ENCODE results near the gene HIVEP1. TPM values are rescaled to one million over a fixed set of nuclear protein-coding genes. Genes with fewer than 3 reads are reported as not detected.

HIVEP1 gene
- total RNA-seq, 1 donor from 2014 or later = 48.9 TPM

- Histone ChIP-seq H4K20me1 (ENCODE audit: insufficient read depth, low read length) (no peaks in the 10 kb centered on the region), H3K9me3 (ENCODE audit: insufficient read depth, low read depth, low read length) (no peaks in the 10 kb centered on the region), H3K9ac (ENCODE audit: low read length) (no peak overlapping the region), H3K79me2 (ENCODE audit: insufficient read depth, low read length) (no peaks in the 10 kb centered on the region), H3K27me3 (ENCODE audit: insufficient read depth, low read length) (no peaks in the 10 kb centered on the region), H3K4me3 (ENCODE audit: insufficient read depth, low read depth, low read length) (no peak overlapping the region), H3K36me3 (ENCODE audit: insufficient read depth, low read length) (no peaks in the 10 kb centered on the region), H3K27ac (ENCODE audit: low read depth, low read length) (no peak overlapping the region), H3K4me1 (ENCODE audit: insufficient read depth, low read length) (peaks cover 8% of the 10 kb centered on the region), H3K4me2 (ENCODE audit: low read length) (no peak overlapping the region), H2AFZ (ENCODE audit: low read depth, low read length) (no peak overlapping the region)
- no peak for DNase-seq (ENCODE audit: low read depth)
- FAIRE-seq = no peak
- H3K4me1 Mint-ChIP-seq (ENCODE audit: low read depth, unreplicated experiment) = peaks cover 16% of the 10 kb centered on the region
- no peaks in the 10 kb centered on the region for H3K9me3 Mint-ChIP-seq (ENCODE audit: unreplicated experiment)
- H3K27ac Mint-ChIP-seq (ENCODE audit: unreplicated experiment) = no peak overlapping the region
- no peak for TF ChIP-seq EZH2 (IDR thresholded peaks at IDR 0.05; ENCODE audit: insufficient read depth, low read length)
- H3K4me3 Mint-ChIP-seq (ENCODE audit: unreplicated experiment) = no peak overlapping the region
- peaks cover 3% of the 10 kb centered on the region for H3K36me3 Mint-ChIP-seq (ENCODE audit: low read depth, unreplicated experiment)
- no peaks in the 10 kb centered on the region for H3K27me3 Mint-ChIP-seq (ENCODE audit: low read depth, unreplicated experiment)
Measured at GRCh38 chr6:12099623-12100338, 87.7 kb downstream of the HIVEP1 start.

GRCh38 chr6:12101048-12101447 is 88.9 kb downstream of the HIVEP1 start:
- H3K27ac ChIP-seq (ENCODE audit: low read depth, low read length) = no peak overlapping the region
- no peak overlapping the region for H3K9ac ChIP-seq (ENCODE audit: low read length)
- H3K36me3 ChIP-seq (ENCODE audit: insufficient read depth, low read length) = no peaks in the 10 kb centered on the region
- no peak overlapping the region for H3K4me3 Mint-ChIP-seq (ENCODE audit: unreplicated experiment)
- H3K9me3 ChIP-seq (ENCODE audit: insufficient read depth, low read depth, low read length) = no peaks in the 10 kb centered on the region
- FAIRE-seq (no peak), DNase-seq (ENCODE audit: low read depth) (no peak)
- H2AFZ ChIP-seq (ENCODE audit: low read depth, low read length) = no peak overlapping the region
- H3K4me3 ChIP-seq (ENCODE audit: insufficient read depth, low read depth, low read length) = no peak overlapping the region
- H3K4me1 ChIP-seq (ENCODE audit: insufficient read depth, low read length) = peaks cover 8% of the 10 kb centered on the region
- no peaks in the 10 kb centered on the region for H3K27me3 ChIP-seq (ENCODE audit: insufficient read depth, low read length)
- H3K9me3 Mint-ChIP-seq (ENCODE audit: unreplicated experiment) = no peaks in the 10 kb centered on the region
- H3K79me2 ChIP-seq (ENCODE audit: insufficient read depth, low read length) = peaks cover 6% of the 10 kb centered on the region
- H3K27ac Mint-ChIP-seq (ENCODE audit: unreplicated experiment) = no peak overlapping the region
- peaks cover 16% of the 10 kb centered on the region for H3K4me1 Mint-ChIP-seq (ENCODE audit: low read depth, unreplicated experiment)
- peaks cover 3% of the 10 kb centered on the region for H3K36me3 Mint-ChIP-seq (ENCODE audit: low read depth, unreplicated experiment)
- H3K4me2 ChIP-seq (ENCODE audit: low read length) = no peak overlapping the region
- no peaks in the 10 kb centered on the region for H3K27me3 Mint-ChIP-seq (ENCODE audit: low read depth, unreplicated experiment)
- TF ChIP-seq EZH2 (IDR thresholded peaks at IDR 0.05; ENCODE audit: insufficient read depth, low read length) = no peak
- no peak for TF ChIP-seq CTCF (IDR thresholded peaks at IDR 0.05; ENCODE audit: insufficient read depth, low read depth, low read length)
- no peaks in the 10 kb centered on the region for H4K20me1 ChIP-seq (ENCODE audit: insufficient read depth, low read length)

GRCh38 chr6:12101653-12102312 is 89.7 kb downstream of the HIVEP1 start:
- Mint-ChIP-seq H3K36me3 (ENCODE audit: low read depth, unreplicated experiment) (peaks cover 3% of the 10 kb centered on the region), H3K27ac (ENCODE audit: unreplicated experiment) (no peak overlapping the region), H3K4me3 (ENCODE audit: unreplicated experiment) (no peak overlapping the region), H3K27me3 (ENCODE audit: low read depth, unreplicated experiment) (no peaks in the 10 kb centered on the region), H3K9me3 (ENCODE audit: unreplicated experiment) (no peaks in the 10 kb centered on the region), H3K4me1 (ENCODE audit: low read depth, unreplicated experiment) (peaks cover 14% of the 10 kb centered on the region)
- H2AFZ ChIP-seq (ENCODE audit: low read depth, low read length) = no peak overlapping the region
- no peak overlapping the region for H3K9ac ChIP-seq (ENCODE audit: low read length)
- no peaks in the 10 kb centered on the region for H4K20me1 ChIP-seq (ENCODE audit: insufficient read depth, low read length)
- H3K4me2 ChIP-seq (ENCODE audit: low read length) = no peak overlapping the region
- no peak for TF ChIP-seq EZH2 (IDR thresholded peaks at IDR 0.05; ENCODE audit: insufficient read depth, low read length)
- TF ChIP-seq CTCF (IDR thresholded peaks at IDR 0.05; ENCODE audit: insufficient read depth, low read depth, low read length) = no peak
- DNase-seq (ENCODE audit: low read depth) (no peak), FAIRE-seq (no peak)
- no peaks in the 10 kb centered on the region for H3K36me3 ChIP-seq (ENCODE audit: insufficient read depth, low read length)
- no peaks in the 10 kb centered on the region for H3K9me3 ChIP-seq (ENCODE audit: insufficient read depth, low read depth, low read length)
- no peak overlapping the region for H3K4me3 ChIP-seq (ENCODE audit: insufficient read depth, low read depth, low read length)
- peaks cover 8% of the 10 kb centered on the region for H3K4me1 ChIP-seq (ENCODE audit: insufficient read depth, low read length)
- no peak overlapping the region for H3K27ac ChIP-seq (ENCODE audit: low read depth, low read length)
- no peaks in the 10 kb centered on the region for H3K27me3 ChIP-seq (ENCODE audit: insufficient read depth, low read length)
- peaks cover 6% of the 10 kb centered on the region for H3K79me2 ChIP-seq (ENCODE audit: insufficient read depth, low read length)
